Measurements from ENCODE around the gene RBM34.
A peak's percentile ranks its signal among the peaks of the same experiment; 100 is the strongest.
"Not testable (repeated sequence)": the region's sequence is repeated elsewhere in the genome, so short reads cannot be mapped to it uniquely, and the experiment has no call there.

Gene RBM34

DNA sequence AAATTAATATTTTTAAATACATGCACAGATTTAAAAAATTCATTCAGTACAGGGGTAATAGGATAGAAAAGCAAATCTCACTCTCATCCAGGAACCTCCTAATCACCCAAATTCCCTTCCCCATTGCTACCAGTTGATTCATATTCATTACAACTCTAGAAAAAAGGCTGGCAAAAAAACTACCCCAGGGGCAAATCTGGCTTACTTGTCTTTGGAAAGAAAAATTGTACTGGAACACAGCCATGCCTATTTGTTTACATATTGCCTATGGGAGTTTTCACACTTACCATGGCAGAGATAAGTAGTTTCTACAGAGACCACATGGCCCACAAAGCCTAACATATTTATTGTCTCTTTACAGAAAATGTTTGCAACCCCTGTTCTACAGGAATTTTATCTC, 8.9 kb upstream of the RBM34 start:
- no peak overlapping the region for H3K27ac ChIP-seq (ENCODE audit: low read depth, low read length)
- H3K36me3 ChIP-seq (ENCODE audit: control insufficient read depth, insufficient read depth, low read length) = peaks cover 3% of the 10 kb centered on the region
- no peak overlapping the region for H3K4me3 ChIP-seq (ENCODE audit: low read length)
- no peaks in the 10 kb centered on the region for H3K4me1 ChIP-seq (ENCODE audit: control insufficient read depth, insufficient read depth, low read length)
- no peak overlapping the region for H3K9ac ChIP-seq (ENCODE audit: low read length)
- H3K27me3 ChIP-seq (ENCODE audit: control insufficient read depth, insufficient read depth, low read length) = no peaks in the 10 kb centered on the region

DNA sequence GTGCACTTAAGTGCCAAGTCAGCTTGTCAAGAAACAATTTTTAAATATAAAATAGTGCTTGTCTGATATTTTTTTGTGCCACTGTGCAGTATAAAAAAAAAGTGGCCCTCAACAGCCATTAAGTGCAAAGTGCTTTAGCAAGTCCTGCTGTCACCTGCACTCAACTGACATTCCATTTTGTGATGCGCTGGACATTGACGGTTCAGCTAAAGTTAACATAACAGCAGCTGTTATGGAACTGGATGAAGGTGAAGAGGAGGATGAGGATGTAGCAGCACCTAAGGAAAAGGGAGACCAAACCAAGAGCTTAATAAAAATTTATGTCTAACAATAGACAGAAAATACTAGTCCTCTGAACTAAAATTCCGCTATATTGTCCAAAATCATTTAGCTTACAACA, 7.3 kb upstream of the RBM34 start:
- Histone ChIP-seq H3K27ac (ENCODE audit: low read depth, low read length) (no peak overlapping the region), H3K36me3 (ENCODE audit: control insufficient read depth, insufficient read depth, low read length) (no peaks in the 10 kb centered on the region), H3K4me1 (ENCODE audit: control insufficient read depth, insufficient read depth, low read length) (no peaks in the 10 kb centered on the region), H3K9ac (ENCODE audit: low read length) (no peak overlapping the region), H3K4me3 (ENCODE audit: low read length) (no peak overlapping the region), H3K27me3 (ENCODE audit: control insufficient read depth, insufficient read depth, low read length) (no peaks in the 10 kb centered on the region)

DNA sequence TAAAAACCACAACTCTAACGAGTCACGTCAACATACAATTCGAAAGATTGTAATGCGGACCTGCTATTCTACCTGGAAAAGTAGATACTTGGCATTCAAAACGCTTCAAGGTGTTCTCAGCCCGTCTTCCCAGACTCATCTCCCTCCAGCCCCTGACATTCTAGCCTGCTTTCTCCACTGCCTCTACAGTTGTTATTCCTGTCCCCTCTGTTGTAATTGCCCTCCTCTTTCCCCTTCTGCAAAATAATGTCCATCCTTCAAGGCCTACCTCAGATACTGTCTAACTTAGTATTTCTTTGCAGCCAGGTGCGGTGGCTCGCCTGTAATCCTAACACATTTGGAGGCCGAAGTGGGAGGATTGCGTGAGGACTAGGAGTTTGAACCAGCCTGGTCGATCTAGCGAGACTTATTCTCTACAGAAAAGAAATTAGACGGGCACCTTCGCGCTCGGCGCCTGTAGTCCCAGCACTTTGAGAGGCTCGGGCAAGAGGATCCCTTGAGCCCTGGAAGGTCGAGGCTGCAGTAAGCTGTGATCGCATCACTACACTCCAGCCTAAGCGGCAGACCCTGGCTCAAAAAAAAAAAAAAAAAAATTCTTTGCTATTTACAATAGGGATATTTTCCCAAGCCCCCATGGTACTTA, 756 bp upstream of the RBM34 start:
- Histone ChIP-seq H3K36me3 (ENCODE audit: control insufficient read depth, insufficient read depth, low read length) (peaks cover 4% of the 10 kb centered on the region), H3K27me3 (ENCODE audit: control insufficient read depth, insufficient read depth, low read length) (no peaks in the 10 kb centered on the region), H3K4me1 (ENCODE audit: control insufficient read depth, insufficient read depth, low read length) (peaks cover 3% of the 10 kb centered on the region), H3K27ac (ENCODE audit: low read depth, low read length) (peak overlapping the region; percentile 94), H3K4me3 (ENCODE audit: low read length) (peak overlapping the region; percentile 99), H3K9ac (ENCODE audit: low read length) (peak overlapping the region; percentile 98)

DNA sequence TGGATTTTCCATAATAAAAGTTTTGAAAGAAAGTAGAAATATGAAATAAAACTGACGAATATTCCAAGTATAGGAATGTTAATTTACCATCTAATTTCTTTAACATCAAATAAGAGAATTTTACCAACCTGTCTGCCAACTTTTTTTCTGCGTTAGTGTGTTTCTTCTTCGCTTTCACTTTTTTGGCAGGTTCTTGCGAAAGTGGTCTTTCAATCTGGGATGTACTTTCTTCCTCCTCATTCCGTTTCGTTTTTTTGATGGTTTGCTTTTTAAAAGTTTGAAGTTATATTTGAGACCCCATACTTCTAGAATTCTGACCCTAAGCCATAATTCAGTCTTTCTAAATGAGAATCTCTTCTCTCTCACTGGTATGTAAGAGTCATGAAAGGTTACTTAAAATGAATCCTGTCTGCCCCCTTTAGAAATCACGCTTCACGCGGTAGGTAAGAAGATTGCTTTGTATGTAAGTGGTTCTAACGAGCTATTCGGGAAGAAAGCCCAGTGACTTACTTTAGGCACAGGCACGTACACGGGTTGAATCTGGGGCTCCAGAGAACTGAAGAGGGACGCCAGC, 580 bp downstream of the RBM34 start:
- Histone ChIP-seq H3K4me3 (ENCODE audit: low read length) (peak overlapping the region; percentile 99), H3K27me3 (ENCODE audit: control insufficient read depth, insufficient read depth, low read length) (no peaks in the 10 kb centered on the region), H3K27ac (ENCODE audit: low read depth, low read length) (peak overlapping the region; percentile 94)

DNA sequence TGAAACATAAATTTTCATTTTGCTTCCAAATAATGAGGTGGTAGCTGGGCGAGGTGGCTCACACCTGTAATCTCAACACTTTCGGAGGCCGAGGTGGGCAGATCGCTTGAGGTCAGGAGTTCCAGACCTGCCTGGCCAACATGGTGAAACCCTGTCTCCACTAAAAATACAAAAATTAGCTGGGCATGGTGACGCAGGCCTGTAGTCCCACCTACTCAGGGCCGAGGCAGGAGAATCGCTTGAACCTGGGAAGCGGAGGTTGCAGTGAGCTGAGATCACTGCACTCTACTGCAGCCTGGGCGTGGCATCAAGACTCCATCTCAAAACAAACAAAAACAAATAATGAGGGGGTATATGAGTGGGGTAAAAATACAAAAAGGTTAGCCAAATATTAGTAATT, 1.1 kb downstream of the RBM34 start:
- H3K27ac ChIP-seq (ENCODE audit: low read depth, low read length); H3K4me1 ChIP-seq (ENCODE audit: control insufficient read depth, insufficient read depth, low read length); H3K9ac ChIP-seq (ENCODE audit: low read length); H3K36me3 ChIP-seq (ENCODE audit: control insufficient read depth, insufficient read depth, low read length); H3K27me3 ChIP-seq (ENCODE audit: control insufficient read depth, insufficient read depth, low read length): not testable (repeated sequence)
- H3K4me3 ChIP-seq (ENCODE audit: low read length) = peak overlapping the region; percentile 99

More for the DNA sequence above, 580 bp downstream of the RBM34 start:
- Histone ChIP-seq H3K9ac (ENCODE audit: low read length) (peak overlapping the region; percentile 86), H3K4me1 (ENCODE audit: control insufficient read depth, insufficient read depth, low read length) (peaks cover 3% of the 10 kb centered on the region), H3K36me3 (ENCODE audit: control insufficient read depth, insufficient read depth, low read length) (peaks cover 4% of the 10 kb centered on the region)

DNA sequence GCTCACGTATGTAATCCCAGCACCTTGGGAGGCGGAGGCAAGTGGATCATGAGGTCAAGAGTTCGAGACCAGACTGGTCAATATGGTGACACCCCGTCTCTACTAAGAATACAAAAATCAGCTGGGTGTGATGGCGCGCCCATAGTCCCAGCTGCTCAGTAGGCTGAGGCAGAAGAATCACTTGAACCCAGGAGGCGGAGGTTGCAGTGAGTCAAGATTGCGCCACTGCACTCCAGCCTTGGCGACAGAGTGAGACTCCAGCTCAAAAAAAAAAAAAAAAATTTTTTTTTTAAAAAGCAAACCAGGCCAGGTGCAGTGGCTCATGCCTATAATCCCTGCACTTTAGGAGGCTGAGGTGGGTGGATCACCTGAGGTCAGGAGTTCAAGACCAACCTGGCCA, 1.8 kb downstream of the RBM34 start:
- H3K9ac ChIP-seq (ENCODE audit: low read length); H3K4me1 ChIP-seq (ENCODE audit: control insufficient read depth, insufficient read depth, low read length); H3K4me3 ChIP-seq (ENCODE audit: low read length); H3K36me3 ChIP-seq (ENCODE audit: control insufficient read depth, insufficient read depth, low read length); H3K27ac ChIP-seq (ENCODE audit: low read depth, low read length); H3K27me3 ChIP-seq (ENCODE audit: control insufficient read depth, insufficient read depth, low read length): not testable (repeated sequence)

DNA sequence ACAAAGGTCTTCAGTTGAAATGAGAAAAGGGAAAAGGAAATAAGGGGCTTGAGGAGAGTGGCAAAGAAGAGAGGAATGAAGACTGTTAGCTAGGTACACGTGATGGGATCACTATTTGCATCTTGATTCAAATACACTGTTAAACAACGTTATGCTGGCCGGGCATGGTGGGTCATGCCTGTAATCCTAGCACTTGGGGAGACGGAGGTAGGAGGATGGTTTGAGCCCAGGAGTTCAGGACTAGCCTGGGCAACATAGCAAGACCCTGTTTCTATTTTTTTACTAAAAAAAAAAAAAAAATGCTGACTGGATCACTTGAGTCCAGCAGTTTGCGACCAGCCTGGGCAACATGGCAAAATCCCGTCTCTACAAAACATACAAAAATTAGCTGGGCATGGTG, 2.4 kb downstream of the RBM34 start:
- no peaks in the 10 kb centered on the region for H3K27me3 ChIP-seq (ENCODE audit: control insufficient read depth, insufficient read depth, low read length)
- H3K9ac ChIP-seq (ENCODE audit: low read length) = no peak overlapping the region
- H3K36me3 ChIP-seq (ENCODE audit: control insufficient read depth, insufficient read depth, low read length) = peaks cover 4% of the 10 kb centered on the region
- no peak overlapping the region for H3K4me3 ChIP-seq (ENCODE audit: low read length)
- H3K4me1 ChIP-seq (ENCODE audit: control insufficient read depth, insufficient read depth, low read length) = peaks cover 3% of the 10 kb centered on the region
- H3K27ac ChIP-seq (ENCODE audit: low read depth, low read length) = no peak overlapping the region

DNA sequence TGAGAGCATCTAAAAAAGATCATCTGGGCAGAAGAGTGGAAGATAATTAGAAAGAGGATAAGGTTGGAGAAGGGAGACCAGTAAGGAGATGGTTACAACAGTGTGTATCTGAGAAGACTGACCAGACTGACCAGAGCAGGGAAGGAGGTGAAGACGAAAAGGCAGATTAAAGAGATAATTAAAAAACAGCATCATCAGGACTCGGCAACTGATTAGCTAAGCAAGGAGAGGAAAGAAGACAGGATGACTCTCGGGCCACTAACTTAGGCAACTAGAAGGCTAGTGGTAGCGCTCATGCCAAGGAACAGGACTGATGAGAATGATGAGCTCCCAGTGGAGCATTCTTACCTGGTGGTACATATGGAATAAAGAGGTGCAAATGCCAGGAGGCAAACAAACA, 3.9 kb downstream of the RBM34 start:
- H3K4me3 ChIP-seq (ENCODE audit: low read length) = no peak overlapping the region
- H3K27me3 ChIP-seq (ENCODE audit: control insufficient read depth, insufficient read depth, low read length) = no peaks in the 10 kb centered on the region
- H3K27ac ChIP-seq (ENCODE audit: low read depth, low read length) = no peak overlapping the region
- H3K36me3 ChIP-seq (ENCODE audit: control insufficient read depth, insufficient read depth, low read length) = peaks cover 4% of the 10 kb centered on the region
- H3K9ac ChIP-seq (ENCODE audit: low read length) = no peak overlapping the region
- peaks cover 3% of the 10 kb centered on the region for H3K4me1 ChIP-seq (ENCODE audit: control insufficient read depth, insufficient read depth, low read length)

DNA sequence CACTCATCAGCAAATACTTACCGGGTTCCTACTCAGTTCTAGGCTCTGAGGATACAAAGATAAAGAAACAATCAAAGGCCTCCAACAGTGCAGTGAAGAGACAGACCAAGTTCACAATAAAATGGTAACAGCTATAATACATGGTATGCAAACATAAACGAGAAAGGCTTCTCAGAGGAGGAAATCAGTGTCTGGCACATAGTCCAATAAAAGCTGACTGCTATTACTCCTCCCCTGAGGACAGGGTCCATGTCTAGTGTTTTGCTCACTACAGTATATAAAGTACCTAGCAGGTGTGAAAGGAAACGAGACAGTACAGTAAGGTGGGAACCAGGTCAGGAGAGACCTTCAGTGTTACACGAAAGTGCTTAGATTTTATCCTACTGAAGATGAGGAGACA, 4.3 kb downstream of the RBM34 start:
- no peaks in the 10 kb centered on the region for H3K27me3 ChIP-seq (ENCODE audit: control insufficient read depth, insufficient read depth, low read length)
- H3K4me1 ChIP-seq (ENCODE audit: control insufficient read depth, insufficient read depth, low read length) = peaks cover 3% of the 10 kb centered on the region
- H3K36me3 ChIP-seq (ENCODE audit: control insufficient read depth, insufficient read depth, low read length) = peaks cover 4% of the 10 kb centered on the region
- no peak overlapping the region for H3K27ac ChIP-seq (ENCODE audit: low read depth, low read length)
- H3K9ac ChIP-seq (ENCODE audit: low read length) = no peak overlapping the region
- no peak overlapping the region for H3K4me3 ChIP-seq (ENCODE audit: low read length)

DNA sequence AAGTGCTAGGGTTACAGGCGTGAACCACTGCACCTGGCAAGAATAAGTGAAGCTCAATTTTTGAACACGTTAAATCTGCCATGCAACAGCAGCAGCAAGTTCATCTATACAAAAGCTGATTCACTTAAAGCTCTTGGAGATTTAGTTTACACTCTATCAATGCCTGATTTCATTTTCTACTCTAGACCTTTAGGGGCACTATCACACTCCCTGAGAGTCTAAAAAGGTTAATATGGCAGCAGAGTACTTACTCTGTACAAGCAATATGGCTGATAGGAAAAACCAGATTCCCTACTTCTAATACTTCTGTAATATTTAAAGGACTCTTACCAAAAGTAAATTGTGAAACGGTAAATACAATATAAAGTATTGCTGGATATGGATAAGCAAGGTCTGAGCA, 4.8 kb downstream of the RBM34 start:
- no peak overlapping the region for H3K27ac ChIP-seq (ENCODE audit: low read depth, low read length)
- H3K27me3 ChIP-seq (ENCODE audit: control insufficient read depth, insufficient read depth, low read length) = no peaks in the 10 kb centered on the region
- H3K4me1 ChIP-seq (ENCODE audit: control insufficient read depth, insufficient read depth, low read length) = no peaks in the 10 kb centered on the region
- H3K36me3 ChIP-seq (ENCODE audit: control insufficient read depth, insufficient read depth, low read length) = peaks cover 5% of the 10 kb centered on the region
- no peak overlapping the region for H3K9ac ChIP-seq (ENCODE audit: low read length)
- no peak overlapping the region for H3K4me3 ChIP-seq (ENCODE audit: low read length)

DNA sequence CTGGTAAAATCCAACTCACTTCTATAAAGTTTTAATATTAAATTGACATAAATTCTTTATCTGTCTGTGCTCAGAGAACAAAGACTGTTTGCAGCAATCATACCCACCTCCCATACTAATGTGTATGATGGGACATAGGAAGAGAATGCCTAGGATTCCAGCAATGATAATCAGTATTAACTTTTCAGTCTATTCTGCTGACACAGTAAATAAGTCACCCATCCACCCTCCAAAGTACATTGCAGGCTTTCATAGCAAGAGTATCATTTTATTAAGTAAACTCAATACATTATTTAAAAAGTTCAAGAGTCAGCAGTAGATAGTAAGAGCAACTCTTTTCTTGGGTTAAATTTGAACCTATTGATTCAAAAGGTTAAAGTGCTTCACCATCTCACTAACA, 8.8 kb downstream of the RBM34 start:
- Histone ChIP-seq H3K4me1 (ENCODE audit: control insufficient read depth, insufficient read depth, low read length) (no peaks in the 10 kb centered on the region), H3K36me3 (ENCODE audit: control insufficient read depth, insufficient read depth, low read length) (peaks cover 7% of the 10 kb centered on the region), H3K9ac (ENCODE audit: low read length) (no peak overlapping the region), H3K4me3 (ENCODE audit: low read length) (no peak overlapping the region), H3K27ac (ENCODE audit: low read depth, low read length) (no peak overlapping the region), H3K27me3 (ENCODE audit: control insufficient read depth, insufficient read depth, low read length) (no peaks in the 10 kb centered on the region)

DNA sequence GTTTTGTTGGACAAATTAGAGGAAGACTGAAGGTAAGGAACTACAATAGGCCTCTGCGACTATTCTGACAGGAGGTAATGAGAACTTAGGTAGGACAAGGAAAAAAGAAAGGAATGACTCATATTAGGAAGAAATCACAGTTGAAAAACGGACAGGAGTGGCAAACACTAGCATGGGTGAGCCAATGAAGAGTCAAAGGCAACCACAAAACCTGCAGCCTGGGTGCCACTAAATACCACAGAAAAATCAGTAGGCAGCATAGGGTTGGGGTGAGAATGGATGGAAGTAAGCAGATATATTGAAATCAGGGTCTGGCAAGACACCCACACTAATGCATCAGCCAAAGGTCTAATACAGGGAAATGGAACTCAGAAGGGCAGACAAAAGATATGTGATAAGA, 10.0 kb downstream of the RBM34 start:
- H3K27ac ChIP-seq (ENCODE audit: low read depth, low read length) = no peak overlapping the region
- peaks cover 11% of the 10 kb centered on the region for H3K36me3 ChIP-seq (ENCODE audit: control insufficient read depth, insufficient read depth, low read length)
- H3K4me1 ChIP-seq (ENCODE audit: control insufficient read depth, insufficient read depth, low read length) = no peaks in the 10 kb centered on the region
- no peak overlapping the region for H3K9ac ChIP-seq (ENCODE audit: low read length)
- H3K27me3 ChIP-seq (ENCODE audit: control insufficient read depth, insufficient read depth, low read length) = no peaks in the 10 kb centered on the region
- no peak overlapping the region for H3K4me3 ChIP-seq (ENCODE audit: low read length)

DNA sequence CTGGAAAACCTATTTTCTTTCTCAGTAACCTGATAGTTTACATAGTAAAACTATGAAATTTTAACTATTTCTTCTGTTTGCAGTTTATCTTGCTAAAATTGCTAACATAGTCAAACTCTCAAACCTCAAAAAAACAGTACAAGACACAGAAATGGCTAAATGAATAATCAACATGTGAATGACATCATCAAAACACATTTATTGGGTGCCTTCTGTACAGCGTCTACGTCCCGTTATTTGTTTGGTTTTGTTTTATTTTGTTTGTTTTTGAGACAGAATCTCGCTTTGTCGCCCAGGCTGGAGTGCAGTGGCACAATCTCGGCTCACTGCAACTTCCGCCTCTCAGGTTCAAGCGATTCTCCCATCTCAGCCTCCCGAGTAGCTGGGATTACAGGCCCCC, 11.2 kb downstream of the RBM34 start:
- H3K9ac ChIP-seq (ENCODE audit: low read length) = no peak overlapping the region
- H3K36me3 ChIP-seq (ENCODE audit: control insufficient read depth, insufficient read depth, low read length) = peaks cover 11% of the 10 kb centered on the region
- no peaks in the 10 kb centered on the region for H3K27me3 ChIP-seq (ENCODE audit: control insufficient read depth, insufficient read depth, low read length)
- H3K4me3 ChIP-seq (ENCODE audit: low read length) = no peak overlapping the region
- no peaks in the 10 kb centered on the region for H3K4me1 ChIP-seq (ENCODE audit: control insufficient read depth, insufficient read depth, low read length)
- no peak overlapping the region for H3K27ac ChIP-seq (ENCODE audit: low read depth, low read length)
